Activated naive CD4-positive, alpha-beta T cell treated with anti-CD3 and anti-CD28 coated beads, Interleukin-2, amount 10 ng/mL, durations not matched to agents 7 days and 5 days (primary cell): ENCODE data around the gene ALG14.
"Not testable (repeated sequence)": the region's sequence is repeated elsewhere in the genome, so short reads cannot be mapped to it uniquely, and the experiment has no call there.

Experiments
- CTCF ChIA-PET: fragments of 350-600 bp; sonication (Branson Sonifier 250); formaldehyde crosslinking; loops from one replicate; lab custom pipeline; 2021; ENCODE audit warnings: antibody characterized with exemption; lab: Charles Lee
- DNase-seq: peaks from one replicate; pipeline ENCODE4 v3.0.0-alpha.2; 2020
- H3K27ac Mint-ChIP-seq: one replicate; pipeline ENCODE4 v1.8.0; 2021; ENCODE audit warnings: mild to moderate bottlenecking, moderate library complexity, mixed read lengths
- H3K27me3 Mint-ChIP-seq: one replicate; pipeline ENCODE4 v1.8.0; 2021; ENCODE audit warnings: mild to moderate bottlenecking, mixed read lengths
- H3K36me3 Mint-ChIP-seq: one replicate; pipeline ENCODE4 v1.8.0; 2021; ENCODE audit warnings: mixed read lengths
- H3K4me1 Mint-ChIP-seq: one replicate; pipeline ENCODE4 v1.8.0; 2021; ENCODE audit warnings: mixed read lengths
- H3K4me3 Mint-ChIP-seq: one replicate; pipeline ENCODE4 v1.8.0; 2021; ENCODE audit warnings: mild to moderate bottlenecking, moderate library complexity, mixed read lengths
- H3K9me3 Mint-ChIP-seq: one replicate; pipeline ENCODE4 v1.8.0; 2021; ENCODE audit warnings: mixed read lengths

ALG14 gene

DNA sequence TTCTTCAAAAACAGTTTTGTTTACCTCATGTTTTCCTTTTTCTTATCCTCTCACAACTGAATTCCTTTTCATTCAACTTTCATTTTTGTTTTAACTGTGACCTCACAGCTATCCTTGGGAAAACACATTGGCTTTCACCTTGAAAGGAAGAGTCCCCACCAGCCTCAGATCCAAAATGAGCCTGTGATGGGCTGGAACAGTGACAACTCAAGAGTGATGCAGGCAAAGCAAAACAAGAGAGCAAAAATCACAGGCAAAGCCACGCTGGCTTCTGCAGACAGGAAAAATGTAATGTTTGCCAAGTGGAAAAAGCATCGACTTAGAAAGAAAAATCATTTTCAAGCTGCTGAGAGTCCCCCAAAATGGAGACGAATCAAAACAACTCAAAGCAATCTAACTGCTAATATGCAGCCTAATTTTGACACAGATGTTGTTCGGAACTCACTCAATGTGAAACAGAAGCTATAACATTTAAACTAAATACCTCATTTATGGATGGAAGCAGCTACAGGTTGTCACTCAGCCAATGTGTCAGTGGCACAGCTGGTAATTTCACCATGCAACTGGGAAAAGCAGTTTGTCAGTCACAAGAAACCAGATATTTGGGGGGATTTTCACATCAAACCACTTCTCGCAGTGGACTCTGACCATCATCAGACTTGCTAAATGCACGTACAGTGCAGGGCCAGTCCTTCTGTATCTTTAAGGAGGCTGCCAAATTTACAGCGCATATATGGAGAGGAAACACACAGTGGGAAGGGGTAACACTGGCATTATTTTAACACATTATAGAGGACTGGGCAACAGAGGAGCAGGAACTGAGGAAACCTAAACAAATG is 50.7 kb downstream of the ALG14 start:
- no peak overlapping the region for H3K4me3 Mint-ChIP-seq
- no peak overlapping the region for H3K27ac Mint-ChIP-seq
- no peaks in the 10 kb centered on the region for H3K27me3 Mint-ChIP-seq
- H3K36me3 Mint-ChIP-seq, result peaks cover 3% of the 10 kb centered on the region
- CTCF ChIA-PET, result interaction anchor here (1.6 kb wide), 1 partner anchor 168 kb away, joined by 4 read pairs; no protein-coding TSS in a partner anchor
- no peaks in the 10 kb centered on the region for H3K9me3 Mint-ChIP-seq
- no peak for DNase-seq
- H3K4me1 Mint-ChIP-seq, result peaks cover 8% of the 10 kb centered on the region

DNA sequence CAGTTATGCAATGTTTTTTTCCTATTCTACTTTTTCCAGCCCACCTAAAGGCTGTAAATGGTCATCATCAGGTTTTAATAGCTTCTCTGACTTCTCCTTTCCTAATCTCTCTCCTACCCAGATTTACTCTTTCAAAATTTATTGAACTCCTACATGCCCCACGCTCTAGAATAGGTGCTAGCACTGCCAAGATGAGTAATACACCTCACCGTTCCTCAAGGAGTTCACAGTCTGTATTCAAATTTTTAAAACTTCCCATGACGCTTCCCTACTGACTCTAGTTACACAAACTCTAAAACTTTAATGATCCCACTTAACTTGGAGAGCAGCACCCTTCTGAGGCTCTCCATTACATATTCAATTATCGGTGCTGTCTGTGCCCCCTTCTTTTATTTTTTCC is 51.6 kb downstream of the ALG14 start:
- no peaks in the 10 kb centered on the region for H3K9me3 Mint-ChIP-seq
- H3K36me3 Mint-ChIP-seq, result peaks cover 2% of the 10 kb centered on the region
- H3K4me1 Mint-ChIP-seq, result peaks cover 8% of the 10 kb centered on the region
- H3K27me3 Mint-ChIP-seq, result no peaks in the 10 kb centered on the region
- CTCF ChIA-PET, result interaction anchor here (1.6 kb wide), 1 partner anchor 167 kb away, joined by 4 read pairs; no protein-coding TSS in a partner anchor
- no peak overlapping the region for H3K4me3 Mint-ChIP-seq
- no peak for DNase-seq
- H3K27ac Mint-ChIP-seq, result no peak overlapping the region

DNA sequence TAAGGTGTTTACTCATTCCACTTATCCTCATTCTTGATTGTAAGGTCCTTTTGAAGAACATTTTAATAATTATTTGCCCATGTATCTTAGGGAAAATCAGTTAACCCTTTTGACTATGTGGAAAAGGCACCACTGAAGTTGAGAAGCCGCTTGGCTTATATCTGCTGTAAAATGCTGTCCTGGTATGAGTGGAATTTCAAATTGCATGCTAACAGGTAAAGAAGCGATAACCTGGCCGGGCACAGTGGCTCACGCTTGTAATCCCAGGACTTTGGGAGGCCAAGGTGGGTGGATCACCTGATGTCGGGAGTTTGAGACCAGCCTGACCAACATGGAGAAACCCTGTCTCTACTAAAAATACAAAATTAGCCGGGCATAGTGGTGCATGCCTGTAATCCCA is 53.3 kb downstream of the ALG14 start:
- H3K27ac Mint-ChIP-seq, H3K4me3 Mint-ChIP-seq, H3K36me3 Mint-ChIP-seq, H3K27me3 Mint-ChIP-seq, H3K4me1 Mint-ChIP-seq, H3K9me3 Mint-ChIP-seq, DNase-seq: not testable (repeated sequence)
- CTCF ChIA-PET, result interaction anchor here (0.8 kb wide), 1 partner anchor 165 kb away, joined by 3 read pairs; no protein-coding TSS in a partner anchor

DNA sequence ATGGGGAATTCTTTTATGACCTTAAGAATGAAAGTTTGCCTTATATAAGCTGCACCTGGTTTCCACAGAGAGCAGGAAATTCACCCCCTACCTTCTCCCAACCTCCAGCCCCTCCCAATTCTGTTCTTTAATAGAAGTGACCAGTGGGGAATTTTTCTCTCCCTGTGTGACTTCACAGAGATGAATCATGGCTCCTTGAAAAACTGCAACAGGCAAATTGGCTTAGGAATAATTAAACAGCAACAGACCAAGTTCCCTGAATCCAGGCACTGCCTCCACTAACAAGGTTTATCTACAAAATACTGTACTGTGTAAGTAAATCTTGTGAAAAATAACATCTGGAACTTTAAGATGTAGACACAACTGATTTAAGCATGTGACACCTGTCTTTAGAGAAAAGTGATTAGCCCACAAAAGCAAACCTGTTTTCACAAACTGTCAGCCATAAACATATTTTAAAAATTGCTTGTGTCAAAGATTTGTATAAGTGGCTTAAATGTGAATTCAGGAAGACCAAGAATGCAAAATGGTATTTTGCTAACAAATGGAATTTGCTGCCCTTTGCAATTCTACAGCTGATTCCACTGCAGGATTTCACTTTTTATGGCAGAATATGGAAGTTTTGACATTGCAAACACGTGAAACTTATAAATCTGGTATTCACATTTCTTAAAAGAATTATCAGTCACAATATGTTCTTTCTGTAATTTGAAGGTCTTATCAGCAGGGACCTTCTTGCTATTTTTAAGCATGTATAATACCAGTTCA is 54.0 kb downstream of the ALG14 start:
- no peak for DNase-seq
- no peaks in the 10 kb centered on the region for H3K27me3 Mint-ChIP-seq
- CTCF ChIA-PET, result interaction anchor here (0.8 to 1.0 kb wide), 2 partner anchors 25 to 165 kb away, joined by 3 read pairs; no protein-coding TSS in a partner anchor
- no peak overlapping the region for H3K4me3 Mint-ChIP-seq
- H3K9me3 Mint-ChIP-seq, result no peaks in the 10 kb centered on the region
- no peak overlapping the region for H3K27ac Mint-ChIP-seq
- H3K4me1 Mint-ChIP-seq, result peaks cover 8% of the 10 kb centered on the region
- no peaks in the 10 kb centered on the region for H3K36me3 Mint-ChIP-seq

DNA sequence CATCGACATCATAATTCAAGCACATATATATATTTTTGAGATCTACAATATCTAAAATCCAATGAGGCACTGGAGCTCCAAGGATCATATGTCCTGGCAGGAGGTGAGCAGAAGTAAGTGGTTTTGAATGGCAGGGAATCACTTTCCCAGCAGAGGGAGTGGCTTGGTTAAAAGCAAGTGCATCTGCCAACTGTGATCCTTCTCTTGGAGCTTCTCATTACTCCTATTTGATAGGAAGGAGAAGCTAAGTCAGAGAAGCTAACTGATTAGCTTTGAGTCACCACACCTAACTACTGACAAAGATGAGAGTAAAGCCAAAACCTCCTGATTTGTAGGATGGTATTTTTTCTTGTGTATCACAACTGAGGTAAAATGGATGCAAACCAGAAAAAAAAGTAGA is 55.0 kb downstream of the ALG14 start:
- CTCF ChIA-PET, result interaction anchor here (1.0 kb wide), 1 partner anchor 26 kb away, joined by 3 read pairs; no protein-coding TSS in a partner anchor
- DNase-seq, result no peak
- Mint-ChIP-seq H3K4me1 (peaks cover 8% of the 10 kb centered on the region), H3K27me3 (no peaks in the 10 kb centered on the region), H3K36me3 (no peaks in the 10 kb centered on the region), H3K4me3 (no peak overlapping the region), H3K9me3 (no peaks in the 10 kb centered on the region), H3K27ac (no peak overlapping the region)

DNA sequence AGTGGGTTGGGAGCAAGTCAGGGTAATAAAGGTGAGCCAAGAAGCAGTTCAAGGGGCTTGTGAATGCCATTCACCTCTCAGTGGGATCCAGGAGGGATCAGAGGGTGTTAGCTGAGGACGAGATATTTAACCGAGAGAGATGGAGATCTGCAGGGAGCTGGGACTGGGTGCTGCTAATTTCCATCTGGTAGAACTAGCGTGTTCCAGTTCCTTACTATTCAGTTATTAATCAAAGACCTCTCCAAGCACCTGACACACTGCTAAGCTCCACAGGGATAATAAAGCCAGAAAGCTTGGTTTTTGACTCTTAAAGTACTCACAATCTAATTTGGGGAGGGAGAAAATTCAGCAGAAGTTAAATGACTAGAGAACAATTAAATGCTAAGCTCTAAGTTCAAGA is 57.7 kb downstream of the ALG14 start:
- Mint-ChIP-seq H3K36me3 (no peaks in the 10 kb centered on the region), H3K4me1 (no peaks in the 10 kb centered on the region), H3K27ac (no peak overlapping the region), H3K27me3 (no peaks in the 10 kb centered on the region), H3K9me3 (no peaks in the 10 kb centered on the region), H3K4me3 (no peak overlapping the region)
- no peak for DNase-seq
- CTCF ChIA-PET, result interaction anchor here (0.7 kb wide), 1 partner anchor 10 kb away, joined by 4 read pairs; no protein-coding TSS in a partner anchor

DNA sequence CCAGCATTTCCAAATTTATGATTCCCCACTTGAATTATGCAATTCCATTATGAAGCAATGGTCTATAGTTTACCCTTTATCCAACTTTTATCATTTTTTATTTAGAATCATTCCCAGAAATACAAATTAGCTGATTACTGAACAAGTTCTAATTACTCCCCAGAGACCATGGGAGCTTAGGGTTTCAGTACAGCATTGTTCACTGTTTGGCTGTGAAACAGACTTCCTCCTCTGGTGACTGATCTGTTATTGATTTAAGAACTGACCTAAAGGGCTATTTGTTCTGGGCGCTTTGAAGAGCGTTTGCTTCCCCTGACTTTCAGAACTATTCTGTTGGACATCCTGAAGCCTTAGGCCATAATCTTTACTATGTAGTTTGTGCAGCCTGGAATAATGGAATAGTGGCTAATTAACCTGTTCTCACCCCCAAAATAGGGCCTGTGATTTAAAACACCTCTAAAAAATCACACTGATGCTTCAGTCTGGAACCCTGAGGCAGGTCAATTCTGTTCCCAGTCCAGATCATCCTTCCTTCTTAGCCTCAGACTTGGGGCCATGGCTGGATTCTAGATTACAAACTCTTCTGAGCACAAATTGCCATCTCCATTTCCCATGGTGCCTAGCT is 58.7 kb downstream of the ALG14 start:
- H3K36me3 Mint-ChIP-seq, result no peaks in the 10 kb centered on the region
- no peak for DNase-seq
- H3K27ac Mint-ChIP-seq, result no peak overlapping the region
- H3K4me1 Mint-ChIP-seq, result no peaks in the 10 kb centered on the region
- H3K4me3 Mint-ChIP-seq, result no peak overlapping the region
- H3K27me3 Mint-ChIP-seq, result no peaks in the 10 kb centered on the region
- CTCF ChIA-PET, result interaction anchor here (0.9 kb wide), 1 partner anchor 30 kb away, joined by 3 read pairs; no protein-coding TSS in a partner anchor
- no peaks in the 10 kb centered on the region for H3K9me3 Mint-ChIP-seq

DNA sequence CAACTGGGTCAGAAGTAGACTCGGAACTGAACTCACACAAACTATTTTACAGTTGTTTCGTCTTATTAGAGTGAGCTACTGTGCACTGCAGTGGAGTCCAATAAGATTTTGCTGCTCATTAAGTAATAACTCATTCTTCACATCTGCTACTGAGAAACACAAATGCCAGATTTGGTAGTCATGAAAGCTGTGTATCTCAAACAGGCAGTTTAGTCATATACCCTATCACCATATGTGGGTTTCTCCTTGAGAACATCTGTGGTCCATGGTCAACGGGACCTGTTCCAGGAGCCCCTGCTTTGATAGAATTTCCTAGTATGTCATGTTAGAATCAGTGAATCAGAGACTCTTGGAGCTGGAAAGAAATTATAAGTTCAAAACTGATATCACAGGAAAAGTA is 60.4 kb downstream of the ALG14 start:
- H3K4me1 Mint-ChIP-seq, result no peaks in the 10 kb centered on the region
- DNase-seq, result no peak
- CTCF ChIA-PET, result interaction anchor here (1.0 kb wide), 1 partner anchor 158 kb away, joined by 3 read pairs; no protein-coding TSS in a partner anchor
- no peaks in the 10 kb centered on the region for H3K36me3 Mint-ChIP-seq
- H3K9me3 Mint-ChIP-seq, result no peaks in the 10 kb centered on the region
- H3K27me3 Mint-ChIP-seq, result no peaks in the 10 kb centered on the region
- no peak overlapping the region for H3K27ac Mint-ChIP-seq
- H3K4me3 Mint-ChIP-seq, result no peak overlapping the region

DNA sequence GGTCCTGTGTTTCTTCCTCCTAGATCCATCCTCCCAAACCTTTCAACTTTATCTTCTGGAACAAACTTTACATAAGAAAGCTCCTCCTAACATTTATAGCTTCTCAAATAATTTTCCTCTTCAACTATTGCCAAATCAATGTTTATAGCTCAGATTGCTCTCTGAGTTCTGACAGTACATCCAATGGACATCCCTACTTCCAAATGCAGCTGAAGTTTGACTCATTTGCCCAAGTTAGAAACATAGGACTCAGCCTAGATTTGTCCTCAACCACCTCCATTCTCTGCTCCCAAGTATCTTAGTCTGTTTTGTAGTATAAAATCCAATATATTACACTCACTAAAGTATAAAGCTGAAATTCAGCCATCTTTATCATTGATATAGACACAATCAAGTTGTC is 62.6 kb downstream of the ALG14 start:
- H3K4me3 Mint-ChIP-seq, result no peak overlapping the region
- CTCF ChIA-PET, result interaction anchor here (0.7 kb wide), 1 partner anchor 156 kb away, joined by 4 read pairs; no protein-coding TSS in a partner anchor
- H3K4me1 Mint-ChIP-seq, result no peaks in the 10 kb centered on the region

DNA sequence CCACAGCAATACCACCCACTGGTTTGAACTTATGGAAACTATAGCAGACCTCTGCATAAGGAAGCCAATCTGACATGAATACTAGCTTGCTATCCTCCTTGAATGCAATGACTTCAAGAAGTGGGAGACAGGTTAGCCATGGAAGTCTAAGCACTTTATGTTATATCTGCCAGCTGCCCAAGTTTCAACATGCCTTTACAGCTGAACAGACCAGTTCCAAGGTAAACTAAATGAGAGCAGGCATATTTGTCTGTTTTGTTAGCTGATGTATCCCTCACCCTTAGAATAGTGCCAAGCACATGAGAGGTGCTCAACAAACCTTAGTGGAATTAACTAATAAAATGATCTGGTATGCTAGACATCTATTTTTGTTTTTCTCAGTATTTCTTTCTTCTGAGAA is 65.1 kb downstream of the ALG14 start:
- CTCF ChIA-PET, result no interaction called here
- Mint-ChIP-seq H3K27me3 (no peaks in the 10 kb centered on the region), H3K27ac (no peak overlapping the region), H3K4me3 (no peak overlapping the region), H3K36me3 (no peaks in the 10 kb centered on the region), H3K4me1 (no peaks in the 10 kb centered on the region), H3K9me3 (no peaks in the 10 kb centered on the region)
- no peak for DNase-seq

More for the DNA sequence above, 62.6 kb downstream of the ALG14 start:
- Mint-ChIP-seq H3K9me3 (no peaks in the 10 kb centered on the region), H3K27me3 (no peaks in the 10 kb centered on the region), H3K36me3 (no peaks in the 10 kb centered on the region), H3K27ac (no peak overlapping the region)
- no peak for DNase-seq

DNA sequence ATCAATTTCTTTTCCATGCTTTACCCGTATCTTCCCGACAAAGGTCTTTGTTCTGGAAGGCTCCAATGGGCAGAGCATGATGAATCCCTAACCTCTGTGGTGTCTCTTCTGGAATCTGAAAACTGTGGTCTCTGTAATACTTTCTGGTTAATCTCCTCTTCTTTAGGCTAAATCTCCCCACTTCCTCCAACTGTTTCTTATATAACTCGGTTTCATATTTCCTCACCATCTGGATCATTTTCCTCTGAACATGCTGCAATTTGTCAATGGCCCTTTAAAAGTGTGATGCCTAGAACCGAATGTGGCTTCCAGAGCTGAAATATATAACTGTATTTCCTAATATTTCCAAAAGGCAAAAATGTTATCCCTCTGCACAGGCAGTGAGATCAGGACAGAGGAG is 66.1 kb downstream of the ALG14 start:
- Mint-ChIP-seq H3K4me1 (no peaks in the 10 kb centered on the region), H3K27ac (no peak overlapping the region), H3K4me3 (no peak overlapping the region), H3K36me3 (no peaks in the 10 kb centered on the region), H3K27me3 (no peaks in the 10 kb centered on the region), H3K9me3 (no peaks in the 10 kb centered on the region)
- no peak for DNase-seq
- CTCF ChIA-PET, result no interaction called here

DNA sequence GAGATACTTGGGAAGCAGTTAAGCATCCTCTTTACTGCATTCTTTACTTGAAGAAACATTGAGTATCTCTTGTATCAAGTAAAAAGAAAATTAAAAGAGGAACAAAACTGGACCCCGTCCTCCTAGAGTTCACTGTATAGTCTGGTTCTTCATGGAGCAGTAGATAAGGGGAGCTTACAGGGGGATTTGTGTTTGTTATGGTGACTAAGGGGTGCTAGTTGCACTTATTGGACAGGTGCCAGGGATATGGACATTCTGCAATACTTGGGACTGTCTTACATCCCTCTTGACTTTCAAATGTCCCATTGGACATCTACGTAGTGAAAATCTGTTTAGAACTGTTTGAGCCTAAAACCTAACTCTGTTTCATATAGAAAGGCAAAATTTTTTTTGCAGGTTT is 67.2 kb downstream of the ALG14 start:
- Mint-ChIP-seq H3K27ac (no peak overlapping the region), H3K36me3 (no peaks in the 10 kb centered on the region), H3K4me1 (no peaks in the 10 kb centered on the region), H3K9me3 (no peaks in the 10 kb centered on the region), H3K27me3 (no peaks in the 10 kb centered on the region), H3K4me3 (no peak overlapping the region)
- DNase-seq, result no peak
- CTCF ChIA-PET, result no interaction called here

DNA sequence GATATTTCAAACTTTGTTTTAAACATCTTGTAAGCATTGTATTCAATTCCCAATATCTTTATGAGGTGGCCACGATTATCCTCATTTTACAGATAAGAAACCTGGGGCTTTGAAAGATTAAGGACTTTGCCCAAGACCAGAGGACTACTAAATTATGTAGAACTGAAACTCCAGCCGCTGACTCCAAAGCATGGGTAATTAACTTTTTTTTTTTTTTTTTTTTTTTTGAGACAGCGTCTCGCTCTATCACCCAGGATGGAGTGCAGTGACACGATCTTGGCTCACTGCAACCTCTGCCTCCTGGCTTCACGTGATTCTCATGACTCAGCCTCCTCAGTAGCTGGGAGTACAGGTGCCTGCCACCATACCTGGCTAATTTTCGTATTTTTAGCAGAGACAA is 68.7 kb downstream of the ALG14 start:
- no peaks in the 10 kb centered on the region for H3K27me3 Mint-ChIP-seq
- H3K9me3 Mint-ChIP-seq, result no peaks in the 10 kb centered on the region
- no peaks in the 10 kb centered on the region for H3K36me3 Mint-ChIP-seq
- DNase-seq, result no peak
- H3K27ac Mint-ChIP-seq, result no peak overlapping the region
- CTCF ChIA-PET, result interaction anchor here (0.5 kb wide), 1 partner anchor 27 kb away, joined by 3 read pairs; no protein-coding TSS in a partner anchor
- H3K4me3 Mint-ChIP-seq, result no peak overlapping the region
- no peaks in the 10 kb centered on the region for H3K4me1 Mint-ChIP-seq

DNA sequence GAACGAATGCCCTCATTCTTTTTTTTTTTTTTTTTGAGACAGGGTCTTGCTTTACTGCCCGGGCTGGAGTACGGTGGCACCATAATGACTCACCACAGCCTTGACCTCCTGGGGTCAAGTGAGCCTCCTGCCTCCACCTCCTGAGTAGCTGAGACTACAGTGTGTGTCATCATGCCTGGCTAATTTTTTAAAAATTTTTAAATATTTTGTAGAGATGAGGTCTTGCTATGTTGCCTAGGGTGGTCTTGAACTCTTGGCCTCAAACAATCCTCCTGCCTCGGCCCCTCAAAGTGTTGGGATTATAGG is 69.4 kb downstream of the ALG14 start:
- no peak overlapping the region for H3K27ac Mint-ChIP-seq
- CTCF ChIA-PET, result no interaction called here
- H3K27me3 Mint-ChIP-seq, result no peaks in the 10 kb centered on the region
- H3K36me3 Mint-ChIP-seq, result no peaks in the 10 kb centered on the region
- no peak overlapping the region for H3K4me3 Mint-ChIP-seq
- no peaks in the 10 kb centered on the region for H3K4me1 Mint-ChIP-seq
- DNase-seq, result no peak
- no peaks in the 10 kb centered on the region for H3K9me3 Mint-ChIP-seq
